GM18502 (cell line): Measurements from ENCODE around the gene H3-3A.
A peak's percentile ranks its signal among the peaks of the same experiment; 100 is the strongest.

Source experiments
- ATAC-seq: cut with Tn5 transposase; IDR thresholded peaks from one replicate; pipeline ENCODE4 v1.9.1; 2021; ENCODE audit warnings: mild to moderate bottlenecking; ENCODE audit not compliant: unreplicated experiment, poor library complexity

Gene H3-3A

DNA sequence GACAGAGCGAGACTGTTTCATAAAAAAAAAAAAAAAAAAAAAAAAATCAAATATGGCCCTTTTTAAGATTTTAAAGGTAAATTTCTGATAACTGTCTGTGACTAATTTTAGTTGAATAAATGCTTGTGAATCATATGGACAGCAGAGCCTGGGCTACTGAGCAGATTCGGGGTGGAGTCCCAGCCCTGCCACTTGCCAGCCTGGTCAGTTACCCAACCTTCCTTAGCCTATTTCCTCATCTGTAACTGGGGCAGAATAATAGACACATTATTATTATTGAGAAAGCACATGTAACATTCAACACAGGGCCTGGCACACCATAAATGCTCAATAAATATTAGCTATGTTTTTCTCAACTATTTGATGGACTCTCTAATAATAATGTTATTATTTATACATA, 11.2 kb upstream of the H3-3A start:
- ATAC-seq: no peak

GRCh38 chr1:226052061-226052460, 10.5 kb upstream of the H3-3A start:
- no peak for ATAC-seq

DNA sequence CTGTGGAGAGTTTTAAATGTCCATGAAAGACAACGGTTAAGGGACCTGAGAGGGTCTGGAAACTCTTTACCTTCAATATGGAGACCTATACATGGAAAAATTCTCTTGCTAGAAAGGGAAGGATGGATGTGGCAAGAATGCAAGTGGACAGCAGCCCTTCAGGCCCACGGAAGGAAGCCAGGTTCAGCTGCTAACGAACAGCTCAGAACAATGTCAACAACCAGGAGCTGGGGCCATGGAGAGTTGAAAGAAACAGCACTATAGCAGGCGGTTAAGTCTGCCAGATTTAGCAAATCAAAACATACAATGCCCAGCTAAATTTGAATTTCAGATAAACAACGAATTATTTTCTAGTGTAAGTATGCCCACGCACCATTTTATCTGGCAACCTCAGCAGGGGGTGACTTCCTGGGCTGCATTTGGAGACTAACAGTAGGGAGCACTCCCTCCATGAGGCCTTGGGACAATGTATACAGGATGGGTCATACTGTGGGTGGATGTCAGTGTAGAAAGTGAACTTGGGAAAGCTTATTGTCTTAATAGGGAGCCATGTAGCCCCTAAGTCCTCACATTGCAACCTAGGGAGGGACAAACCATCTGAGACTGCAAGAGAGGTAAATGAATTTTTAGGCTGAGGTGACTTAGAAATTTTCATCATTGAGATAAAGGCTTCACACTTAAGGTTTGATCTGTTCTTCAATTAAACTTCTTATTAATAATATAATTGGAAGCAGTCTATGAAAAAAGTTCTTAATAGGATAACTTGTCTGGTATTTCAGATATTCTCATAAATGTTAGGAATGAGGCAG, 7.8 kb upstream of the H3-3A start:
- no peak for ATAC-seq

- no peak for ATAC-seq
Observed at GRCh38 chr1:226059709-226060108, 2.8 kb upstream of the H3-3A start.

GRCh38 chr1:226060427-226060826, 2.1 kb upstream of the H3-3A start:
- ATAC-seq: no peak

GRCh38 chr1:226061068-226061840, 1.3 kb upstream of the H3-3A start:
- no peak for ATAC-seq

GRCh38 chr1:226061841-226062557, 517 bp upstream of the H3-3A start:
- ATAC-seq: peak; percentile 56

- ATAC-seq: peak; percentile 11
Observed at GRCh38 chr1:226063224-226063976, 884 bp downstream of the H3-3A start.

- ATAC-seq: no peak
Observed at GRCh38 chr1:226063977-226064815, 1.7 kb downstream of the H3-3A start.

- no peak for ATAC-seq
Observed at GRCh38 chr1:226064816-226065248, 2.3 kb downstream of the H3-3A start.

DNA sequence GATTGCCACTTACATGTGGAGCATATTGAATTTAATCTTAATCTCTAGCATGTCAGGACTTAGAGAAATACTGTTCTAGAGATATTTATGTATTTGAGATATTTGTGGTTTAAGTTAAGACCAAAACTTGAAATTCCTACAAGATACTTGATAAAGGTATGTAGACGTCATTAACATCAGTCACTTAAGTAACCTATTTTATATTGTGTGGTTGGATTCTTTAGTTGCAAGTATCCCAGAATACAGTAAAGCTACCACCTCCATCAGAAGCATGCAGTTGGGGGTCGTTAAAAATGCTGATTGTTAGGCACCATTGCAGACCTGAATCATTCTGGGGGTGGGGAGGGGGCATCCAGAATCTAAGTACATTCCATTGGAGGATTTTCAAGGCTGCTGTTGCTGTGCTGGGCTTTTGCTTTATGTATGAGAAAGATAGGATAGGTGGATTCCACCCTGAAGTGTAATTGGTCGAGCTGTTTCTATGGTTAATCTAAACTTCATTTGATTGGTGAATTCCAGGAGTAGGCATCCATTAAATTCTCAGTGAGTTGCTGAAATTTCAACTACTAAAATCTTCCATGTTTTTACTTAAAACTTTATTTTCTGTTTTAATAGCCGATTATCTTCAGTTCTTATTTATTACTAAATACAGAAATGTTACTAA, 4.0 kb downstream of the H3-3A start:
- ATAC-seq: no peak

DNA sequence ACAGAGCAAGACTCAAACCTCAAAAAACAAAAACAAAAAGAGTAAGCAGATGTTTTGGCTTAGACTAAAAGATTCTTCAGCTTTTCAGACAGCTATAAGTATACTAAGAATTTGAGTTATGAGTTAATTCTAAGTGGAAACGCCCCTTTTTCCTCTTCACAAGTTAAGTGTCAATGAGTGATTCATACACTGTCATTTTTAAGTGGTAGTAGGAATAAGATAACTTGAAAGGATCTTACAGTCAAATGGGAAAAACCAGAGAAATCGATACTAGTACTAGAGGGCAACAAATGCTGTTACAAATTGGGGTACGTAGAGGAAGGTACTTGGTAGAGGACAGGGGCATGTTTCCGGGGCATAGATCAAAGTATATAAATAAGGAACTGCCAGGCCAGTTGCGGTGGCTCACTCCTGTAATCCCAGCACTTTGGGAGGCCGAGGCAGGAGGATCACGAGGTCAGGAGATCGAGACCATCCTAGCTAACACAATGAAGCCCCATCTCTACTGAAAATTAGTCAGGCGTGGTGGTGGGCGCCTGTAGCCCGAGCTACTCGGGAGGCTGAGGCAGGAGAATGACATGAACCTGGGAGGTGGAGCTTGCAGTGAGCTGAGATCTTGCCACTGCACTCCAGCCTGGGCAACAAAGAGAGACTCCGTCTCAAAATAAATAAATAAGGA, 7.4 kb downstream of the H3-3A start:
- ATAC-seq: no peak

DNA sequence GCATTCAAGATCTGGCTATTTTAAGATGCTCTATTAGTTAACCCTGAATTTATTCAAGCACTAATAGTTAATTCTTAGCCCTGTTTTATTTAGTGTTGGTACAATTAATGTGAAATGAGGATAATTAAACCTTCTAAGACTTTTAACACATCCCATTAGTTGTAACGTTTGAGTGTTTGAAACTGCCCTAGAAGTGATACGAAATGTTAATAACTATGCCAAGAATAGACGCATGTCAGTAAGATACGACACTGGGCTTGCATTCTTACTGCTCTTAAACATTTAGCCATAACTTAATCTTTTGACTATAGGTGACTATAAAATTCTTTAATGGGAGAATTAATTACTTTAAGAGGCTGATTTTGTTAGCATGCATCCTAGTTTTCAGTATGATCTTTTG, 9.8 kb downstream of the H3-3A start:
- ATAC-seq: no peak

GRCh38 chr1:226073184-226073950, 10.9 kb downstream of the H3-3A start:
- no peak for ATAC-seq

GRCh38 chr1:226074046-226074445, 11.5 kb downstream of the H3-3A start:
- no peak for ATAC-seq

DNA sequence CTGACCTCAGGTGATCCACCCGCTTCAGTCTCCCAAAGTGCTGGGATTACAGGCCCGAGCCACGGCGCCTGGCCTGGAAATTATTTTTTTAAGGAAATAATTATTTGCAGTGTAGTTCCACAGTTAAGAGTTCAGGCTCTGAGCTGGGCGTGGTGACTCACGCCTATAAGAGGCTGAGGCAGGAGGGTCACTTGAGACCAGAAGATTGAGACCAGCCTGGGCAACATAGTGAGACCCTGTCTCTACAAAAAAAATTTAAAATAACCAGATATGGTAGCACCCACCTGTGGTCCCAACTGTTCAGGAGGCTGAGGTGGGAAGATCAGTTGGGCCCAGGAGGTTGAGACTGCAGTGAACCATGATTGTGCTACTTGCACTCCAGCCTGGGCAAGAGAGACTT, 13.9 kb downstream of the H3-3A start:
- no peak for ATAC-seq

- ATAC-seq: no peak
Observed at GRCh38 chr1:226078374-226078773, 15.9 kb downstream of the H3-3A start.

- ATAC-seq: no peak
Observed at GRCh38 chr1:226082587-226082917, 20.0 kb downstream of the H3-3A start.
